Islet precursor cell (in vitro differentiated cells): Measurements from ENCODE around the gene CRYGS.
"Not testable (repeated sequence)": the region's sequence is repeated elsewhere in the genome, so short reads cannot be mapped to it uniquely, and the experiment has no call there.

Source experiments
- DNase-seq: peaks from one replicate; pipeline ENCODE4 v3.0.0-alpha.2; 2018

The CRYGS gene

GRCh38 chr3:186515125-186515524 is 29.1 kb downstream of the CRYGS start:
- no peak for DNase-seq

DNA sequence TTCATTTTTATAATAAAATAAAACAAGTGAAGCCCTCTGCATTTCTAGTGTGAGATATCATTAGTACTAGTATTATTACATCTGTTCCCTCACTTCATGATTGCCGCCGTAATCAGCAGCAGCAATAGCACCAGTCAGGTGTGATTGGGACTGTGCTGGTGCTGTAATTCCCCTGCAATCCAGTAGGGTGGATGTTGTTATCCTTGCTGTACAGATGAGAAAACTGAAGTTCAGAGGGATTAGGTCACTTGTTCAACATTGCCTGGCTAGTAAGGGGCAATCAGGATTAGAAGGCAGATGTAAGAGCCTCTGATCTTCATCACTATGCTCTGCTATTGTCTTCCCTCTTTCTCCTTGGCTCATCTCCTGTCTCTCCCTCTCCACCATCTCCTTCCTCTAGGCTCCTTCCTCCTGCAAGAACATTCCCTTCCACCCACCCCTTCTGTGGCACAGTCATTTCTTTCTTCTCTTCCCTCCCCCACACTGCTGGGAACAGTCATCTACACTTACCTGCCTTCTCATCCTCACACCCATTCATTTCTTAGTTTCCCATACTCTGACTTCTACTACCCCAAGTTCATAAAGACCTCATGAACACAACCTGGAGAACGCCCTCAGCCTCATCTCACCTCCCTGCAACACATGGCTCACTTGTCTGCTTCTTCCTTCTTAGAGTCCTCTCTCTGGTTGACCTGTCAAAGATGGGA is 29.7 kb downstream of the CRYGS start:
- no peak for DNase-seq

- no peak for DNase-seq
Observed at GRCh38 chr3:186513386-186513785, 30.8 kb downstream of the CRYGS start.

GRCh38 chr3:186512570-186513302 is 31.4 kb downstream of the CRYGS start:
- no peak for DNase-seq

GRCh38 chr3:186511702-186512101 is 32.5 kb downstream of the CRYGS start:
- no peak for DNase-seq

DNA sequence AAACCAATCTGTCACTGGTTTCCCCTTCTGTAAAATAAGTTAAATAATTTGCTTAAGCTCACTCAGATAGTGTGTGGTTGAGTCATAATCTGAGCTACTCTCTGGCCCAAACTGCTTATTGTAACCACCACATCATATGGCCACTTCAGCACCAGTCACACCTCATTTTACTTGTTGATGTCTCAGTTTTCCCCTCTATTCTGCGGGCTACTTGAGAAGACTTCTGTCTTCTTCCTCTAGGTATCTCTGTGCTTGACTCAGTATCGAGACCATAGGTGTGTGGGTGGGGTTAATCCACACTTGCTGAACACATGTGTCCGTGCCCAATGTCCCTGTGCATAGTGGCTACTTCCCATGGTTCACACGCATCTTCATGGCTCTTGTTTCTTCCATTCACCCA is 32.9 kb downstream of the CRYGS start:
- DNase-seq = no peak

- DNase-seq = no peak
Observed at GRCh38 chr3:186510374-186511079, 33.7 kb downstream of the CRYGS start.

GRCh38 chr3:186509423-186509822 is 34.8 kb downstream of the CRYGS start:
- DNase-seq = no peak

DNA sequence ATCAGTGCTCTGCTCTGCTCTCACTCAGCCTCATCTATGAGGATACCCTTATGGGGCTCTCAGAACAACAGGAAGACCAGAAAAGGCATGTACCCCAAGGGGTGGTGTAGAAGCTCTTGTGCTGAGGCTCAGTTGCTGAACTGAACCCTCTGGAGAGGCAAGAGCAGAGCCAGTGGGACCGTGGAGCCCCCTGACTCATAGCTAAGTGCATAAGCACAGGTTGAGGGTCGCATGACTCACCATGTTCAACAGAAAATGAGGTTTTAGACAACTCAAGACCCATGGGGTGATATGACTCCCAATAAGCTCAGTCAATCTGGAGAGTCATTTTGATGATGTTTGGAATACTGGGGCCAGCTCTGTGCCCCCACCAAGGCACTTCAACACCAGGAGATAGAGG is 37.3 kb downstream of the CRYGS start:
- no peak for DNase-seq

- no peak for DNase-seq
Observed at GRCh38 chr3:186506191-186506739, 37.9 kb downstream of the CRYGS start.

DNA sequence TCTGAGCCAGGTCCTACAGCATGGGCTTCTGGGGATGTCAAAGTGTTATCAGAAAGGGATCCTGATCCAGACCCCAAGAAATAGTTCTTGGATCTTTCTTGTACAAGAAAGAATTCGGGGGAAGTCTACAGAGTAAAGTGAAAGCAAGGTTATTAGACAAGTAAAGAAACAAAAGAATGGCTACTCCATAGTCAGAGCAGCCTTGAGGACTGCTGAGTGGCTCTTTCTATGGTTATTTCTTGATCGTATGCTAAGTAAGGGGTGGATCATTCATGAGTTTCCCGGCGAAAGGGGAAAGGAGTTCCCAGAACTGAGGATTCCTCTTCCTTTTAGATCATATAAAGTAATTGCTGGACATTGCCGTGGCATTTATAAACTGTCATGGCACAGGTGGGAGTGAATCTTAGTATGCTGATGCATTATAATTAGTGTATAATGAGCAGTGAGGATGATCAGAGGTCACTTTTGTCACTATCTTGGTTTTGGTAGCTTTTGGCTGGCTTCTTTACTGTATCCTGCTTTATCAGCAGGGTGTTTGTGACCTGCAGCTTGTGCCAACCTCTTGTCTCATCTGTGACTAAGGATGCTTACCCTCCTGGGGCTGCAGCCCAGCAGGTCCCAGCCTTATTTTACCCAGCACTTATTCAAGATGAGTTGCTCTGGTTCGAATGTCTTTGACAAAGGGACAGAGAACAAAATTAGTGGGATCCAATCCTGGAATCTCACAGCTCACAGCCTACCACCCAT is 41.0 kb downstream of the CRYGS start:
- DNase-seq = no peak

DNA sequence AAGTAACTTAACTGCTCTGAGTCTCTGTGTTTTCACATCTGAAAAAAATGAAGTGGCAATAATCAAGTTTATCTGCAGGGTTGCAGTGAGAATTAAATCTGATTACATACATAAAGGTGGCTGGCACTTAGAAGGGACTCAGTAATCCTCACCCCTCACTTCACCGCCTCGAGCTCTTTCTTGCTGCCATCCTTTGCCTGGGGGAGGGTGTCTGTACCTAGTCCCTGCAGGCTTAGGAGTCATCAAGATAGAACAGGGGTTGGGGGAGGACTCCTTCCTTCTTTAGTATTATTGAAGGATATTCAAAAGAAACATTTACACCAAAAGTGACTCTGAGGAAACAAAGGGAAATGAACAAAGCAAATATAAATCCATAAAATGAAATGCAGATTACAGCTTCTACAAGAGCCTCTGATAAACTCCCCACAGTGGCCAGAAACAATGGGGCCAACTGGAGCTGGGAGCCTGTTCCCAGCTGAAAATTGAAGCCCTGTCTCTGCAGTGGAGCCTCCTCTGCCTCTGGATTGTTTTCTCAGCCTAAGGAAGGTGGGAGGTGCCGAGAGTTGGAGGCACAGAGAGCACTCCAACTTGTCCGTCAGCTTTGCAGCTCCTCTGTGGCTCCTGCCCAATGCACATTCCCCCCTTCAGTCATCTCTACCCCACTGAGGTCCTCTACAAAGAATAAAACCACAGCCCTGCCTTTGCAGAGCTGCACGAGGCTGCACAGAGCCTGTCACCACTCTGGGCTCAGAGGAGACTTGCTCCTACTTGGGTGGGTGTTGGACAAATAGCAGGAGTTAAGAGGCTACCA is 41.8 kb downstream of the CRYGS start:
- DNase-seq = no peak

DNA sequence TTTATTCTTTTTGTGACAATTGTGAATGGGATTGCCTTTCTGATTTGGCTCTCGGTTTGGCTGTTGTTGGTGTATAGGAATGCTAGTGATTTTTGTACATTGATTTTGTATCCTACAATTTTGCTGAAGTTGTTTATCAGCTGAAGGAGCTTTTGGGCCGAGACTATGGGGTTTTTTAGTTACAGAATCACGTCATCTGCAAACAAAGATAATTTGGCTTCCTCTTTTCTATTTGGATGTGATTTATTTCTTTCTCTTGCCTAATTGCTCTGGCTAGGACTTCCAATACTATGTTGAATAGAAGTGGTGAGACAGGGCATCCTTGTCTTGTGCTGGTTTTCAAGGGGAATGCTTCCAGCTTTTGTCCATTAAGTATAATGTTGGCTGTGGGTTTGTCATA is 44.2 kb downstream of the CRYGS start:
- not testable (repeated sequence) for DNase-seq

DNA sequence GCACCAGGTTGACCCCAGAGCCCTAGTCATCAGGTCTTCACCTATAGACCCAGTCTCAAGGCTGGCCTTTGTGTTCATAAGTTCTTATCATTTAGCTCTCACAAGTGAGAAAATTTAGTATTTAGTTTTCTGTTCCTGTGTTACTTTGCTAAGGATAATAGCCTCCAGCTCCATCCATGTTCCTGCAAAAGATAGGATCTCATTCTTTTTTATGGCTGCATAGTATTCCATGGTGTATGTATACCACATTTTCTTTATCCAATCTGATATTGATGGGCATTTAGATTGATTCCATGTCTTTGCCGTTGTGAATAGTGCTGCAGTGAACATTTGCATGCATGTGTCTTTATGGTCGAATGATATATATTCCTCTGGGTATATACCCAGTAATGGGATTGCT is 46.2 kb downstream of the CRYGS start:
- not testable (repeated sequence) for DNase-seq

DNA sequence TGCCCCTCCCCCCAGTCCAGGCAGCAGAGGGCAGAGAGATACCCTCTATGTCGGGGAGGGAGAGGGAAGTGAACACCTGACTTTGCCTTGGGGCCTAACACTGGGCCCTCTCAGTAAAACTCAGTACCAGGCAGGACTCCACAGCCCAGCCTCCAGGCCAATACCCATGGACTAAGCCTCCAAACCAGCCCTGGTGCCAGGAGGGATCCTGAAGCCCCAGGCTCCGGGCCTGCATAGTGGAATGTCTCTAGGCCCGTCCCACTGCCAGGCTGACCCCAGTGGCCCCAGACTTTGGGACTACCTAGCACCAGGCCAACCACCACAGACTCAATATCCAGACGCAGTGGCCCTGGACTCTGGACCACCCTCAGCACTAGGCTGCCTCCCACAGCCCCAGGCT is 46.6 kb downstream of the CRYGS start:
- DNase-seq = no peak

- no peak for DNase-seq
Observed at GRCh38 chr3:186496635-186497034, 47.5 kb downstream of the CRYGS start.

- no peak for DNase-seq
Observed at GRCh38 chr3:186496016-186496415, 48.2 kb downstream of the CRYGS start.

- DNase-seq = no peak
Observed at GRCh38 chr3:186493525-186494255, 50.5 kb downstream of the CRYGS start.

DNA sequence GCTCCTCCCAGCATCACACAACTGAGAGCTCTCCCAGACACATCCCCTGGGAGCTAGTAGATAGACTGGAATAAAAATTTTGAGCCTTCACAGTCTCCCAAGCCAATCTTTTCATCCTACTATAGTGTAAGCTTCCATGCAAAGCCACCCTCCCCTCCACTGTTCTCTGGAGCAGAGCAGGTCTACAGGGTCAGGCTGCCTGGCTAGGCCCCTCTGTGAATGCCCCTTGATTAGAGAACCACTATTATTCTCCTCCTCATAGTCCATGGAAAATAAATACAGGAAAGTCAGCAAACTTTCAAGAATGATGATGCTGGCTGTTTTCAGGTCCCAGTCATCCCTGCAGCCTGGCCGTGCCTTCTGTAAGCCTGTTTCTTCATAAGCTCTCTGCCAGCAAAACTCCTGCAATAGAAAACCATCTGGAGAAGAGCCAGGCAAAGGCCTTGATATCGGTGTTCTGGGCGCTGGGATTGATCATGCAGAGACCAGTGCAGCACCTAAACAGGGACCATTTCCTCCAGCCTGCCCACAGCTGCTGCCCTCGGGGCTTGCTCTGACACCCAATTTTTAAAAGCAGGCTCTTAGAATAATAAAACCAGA is 51.7 kb downstream of the CRYGS start:
- DNase-seq = no peak

DNA sequence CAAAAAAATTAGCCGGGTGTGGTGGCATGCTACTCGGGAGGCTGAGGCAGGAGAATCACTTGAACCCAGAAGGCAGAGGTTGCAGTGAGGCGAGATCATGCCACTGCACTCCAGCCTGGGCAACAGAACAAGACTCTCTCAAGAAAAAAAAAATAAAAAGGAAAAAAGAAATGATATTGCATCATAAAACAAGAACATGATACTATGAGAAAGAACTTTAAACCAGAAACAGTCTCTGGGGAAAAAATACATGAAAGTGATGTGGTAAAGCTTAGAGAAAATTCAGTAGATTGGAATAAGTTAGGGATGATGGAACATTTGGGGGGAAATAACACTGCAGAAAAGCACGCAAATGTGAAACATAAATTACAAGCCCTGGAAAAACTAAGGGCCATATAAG is 54.7 kb downstream of the CRYGS start:
- no peak for DNase-seq
